Measurements from ENCODE around the gene TMEM221.

The TMEM221 gene

DNA sequence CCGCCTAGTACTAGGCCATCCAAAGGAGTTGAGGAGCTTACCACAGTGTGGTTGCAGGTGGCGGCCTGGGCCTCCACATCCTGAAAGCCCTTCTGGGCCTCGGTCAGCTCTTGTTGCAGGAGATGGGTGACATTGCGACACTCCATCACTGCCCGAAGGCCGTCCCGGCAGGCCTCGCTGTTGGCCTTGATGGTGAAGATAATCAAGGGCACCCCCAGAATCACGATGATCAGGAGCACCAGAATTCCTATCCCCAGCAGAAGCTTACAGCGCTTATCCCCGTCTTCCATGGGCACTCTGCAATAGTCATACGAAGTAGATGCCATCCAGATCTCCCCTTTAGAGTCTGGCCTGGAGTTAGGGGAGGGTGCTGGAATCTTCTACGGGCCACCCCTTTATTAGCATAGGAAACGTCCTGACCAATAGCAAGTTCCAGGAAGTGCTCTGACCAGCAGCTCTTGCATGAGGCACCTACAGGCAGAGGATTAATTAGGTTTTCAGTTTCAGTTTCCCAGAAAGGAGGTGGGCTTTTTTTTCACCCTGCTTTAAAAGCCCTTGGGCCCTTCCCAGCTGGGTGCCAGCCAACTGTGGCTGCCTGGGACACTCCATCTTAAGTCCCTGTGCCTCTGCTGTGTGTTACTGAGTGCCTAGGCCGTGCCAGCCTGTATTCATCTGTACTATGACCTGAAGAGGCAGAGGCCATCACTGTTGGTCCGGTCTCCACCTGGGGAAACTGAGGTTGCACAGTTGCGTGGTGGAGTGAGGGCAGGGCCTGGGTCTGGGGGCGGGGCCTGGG is 43.0 kb downstream of the TMEM221 start, which contains the start of gene BST2:
TSS of gene BST2 (minus strand) at position 381 of the 796 bp plus-strand sequence. CDS start at position 326, 55 bp downstream.
- DNase-seq = peak; percentile 13 to 52 (median 26)

DNA sequence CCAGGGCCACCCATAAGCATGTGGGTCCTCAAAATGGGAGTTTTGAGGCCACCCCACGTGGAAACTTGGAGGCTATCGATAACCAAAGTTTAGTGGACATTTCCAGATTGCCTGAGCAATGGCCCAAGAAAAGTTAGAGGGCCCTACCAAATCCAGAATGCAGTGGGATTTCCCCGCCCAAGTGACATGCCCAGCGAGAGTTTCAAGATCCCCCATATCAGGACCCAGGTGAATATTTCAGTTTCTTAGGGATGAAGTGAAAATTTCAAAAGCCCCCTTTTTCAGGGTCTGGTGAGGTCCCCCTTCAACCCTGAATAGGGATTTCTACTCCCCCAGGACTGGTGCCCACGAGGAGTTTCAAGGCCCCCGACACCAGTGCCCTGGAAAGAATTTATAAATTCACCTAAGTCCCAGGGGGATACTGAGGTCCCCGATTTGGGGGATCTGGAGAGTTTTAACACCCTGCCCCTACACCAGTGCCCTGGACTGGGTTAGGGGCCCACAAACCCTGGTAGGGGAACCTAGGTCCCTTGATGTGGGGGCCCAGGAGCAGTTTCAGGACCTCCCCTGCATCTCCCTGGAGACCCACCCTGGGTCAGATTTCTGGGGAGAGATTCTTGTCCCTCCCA is 43.7 kb downstream of the TMEM221 start:
- peak in 1 of 6 experiments; percentile 13 for DNase-seq

DNA sequence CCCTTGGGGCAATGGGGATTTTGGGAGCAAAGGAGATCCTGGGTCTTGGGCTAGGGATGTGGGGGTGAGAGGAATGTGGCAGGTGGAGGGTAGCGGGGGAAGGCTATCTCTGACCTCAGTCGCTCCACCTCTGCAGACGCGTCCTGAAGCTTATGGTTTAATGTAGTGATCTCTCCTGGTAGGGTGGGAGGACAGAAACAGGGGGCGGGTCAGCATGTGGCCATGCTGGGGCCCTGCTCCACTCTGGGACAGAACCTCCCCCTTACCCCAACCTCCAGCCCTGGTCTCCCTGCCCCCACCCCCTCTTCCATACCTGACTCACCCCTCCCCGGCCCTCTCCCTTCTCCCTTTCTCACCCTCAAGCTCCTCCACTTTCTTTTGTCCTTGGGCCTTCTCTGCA is 44.5 kb downstream of the TMEM221 start:
- no peak for DNase-seq

DNA sequence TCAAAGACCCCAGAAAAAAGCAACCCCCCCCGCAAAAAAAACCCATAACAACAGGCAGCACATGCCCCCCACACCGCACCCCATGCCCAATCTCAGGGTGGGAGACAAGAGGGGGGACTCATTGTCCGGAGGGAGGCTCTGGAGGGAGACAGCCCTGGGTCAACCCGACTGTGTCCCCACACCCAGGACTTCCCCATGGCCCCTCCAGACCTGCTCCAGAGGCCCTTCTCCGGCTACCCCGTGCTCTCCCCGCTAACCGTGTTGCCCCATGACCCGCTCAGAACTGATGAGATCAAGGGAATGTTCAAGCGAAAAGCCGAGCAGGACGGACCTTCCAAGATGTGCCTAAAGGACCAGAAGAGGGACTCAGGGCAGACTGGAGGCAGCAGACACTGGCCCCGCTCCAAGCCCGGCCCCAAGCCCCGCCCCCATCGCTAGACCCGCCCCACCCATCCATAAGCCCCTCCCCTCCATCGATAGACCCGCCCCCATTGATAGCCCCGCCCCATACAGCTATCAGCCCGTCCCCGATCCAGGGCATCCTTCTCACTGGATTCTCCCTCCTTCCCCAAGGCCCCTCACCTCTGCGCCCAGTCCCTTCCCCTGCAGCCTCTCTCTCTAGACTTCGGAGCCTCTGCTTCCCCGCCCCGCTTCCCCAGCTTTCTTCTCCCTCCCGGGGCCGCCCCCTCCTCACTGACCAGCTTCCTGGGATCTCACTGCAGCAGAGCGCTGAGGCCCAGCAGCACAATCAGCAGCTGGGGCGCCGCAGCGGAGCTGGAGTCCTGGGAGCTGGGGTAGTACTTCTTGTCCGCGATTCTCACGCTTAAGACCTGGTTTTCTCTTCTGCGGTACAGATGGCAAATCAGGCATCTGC is 45.2 kb downstream of the TMEM221 start:
- peak in 5 of 6 experiments; percentile 20 to 46 (median 41) for DNase-seq

DNA sequence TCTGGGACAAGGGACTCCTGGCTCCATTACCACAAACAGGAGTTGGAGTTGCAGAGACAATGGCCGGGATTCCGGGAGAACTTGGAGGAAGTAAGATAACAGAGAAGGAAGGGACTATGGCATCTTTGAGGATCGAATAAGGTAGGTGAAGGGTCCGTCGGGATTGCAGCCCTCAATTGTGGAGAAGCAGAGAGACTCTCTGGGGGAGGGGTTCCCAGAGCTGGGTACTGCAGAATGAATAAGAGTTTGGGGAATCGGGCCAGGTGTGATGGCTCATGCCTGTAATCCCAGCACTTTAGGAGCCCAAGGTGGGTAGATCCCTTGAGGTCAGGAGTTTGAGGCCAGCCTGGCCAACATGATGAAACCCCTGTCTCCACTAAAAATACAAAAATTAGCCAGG is 46.8 kb downstream of the TMEM221 start:
- DNase-seq = no peak

- DNase-seq = no peak
These were observed 49.5 kb downstream of the TMEM221 start for GRCh38 chr19:17398902-17399527.

GRCh38 chr19:17394891-17395415 is 53.5 kb downstream of the TMEM221 start:
- DNase-seq = peak in 5 of 6 experiments; percentile 6 to 39 (median 22)

DNA sequence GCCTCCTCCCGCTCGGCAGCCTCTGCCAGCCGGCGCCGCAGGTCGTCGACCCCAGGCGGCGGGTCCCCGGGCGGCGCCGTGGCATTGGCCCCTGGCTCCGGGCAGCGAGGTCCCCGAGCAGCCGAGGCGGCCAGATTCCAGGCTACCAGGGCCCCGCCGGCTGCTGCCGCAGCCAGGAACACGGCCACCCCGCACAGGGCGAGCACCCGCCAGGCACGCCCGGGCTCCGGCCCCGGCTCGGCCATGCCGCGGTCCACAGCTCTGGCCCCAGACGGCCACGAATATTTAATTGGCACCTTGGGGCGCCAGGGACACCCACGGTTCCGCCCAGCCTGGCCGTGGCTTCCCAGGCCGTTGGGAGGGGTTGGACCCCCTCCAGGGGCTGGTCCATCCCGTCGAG is 54.6 kb downstream of the TMEM221 start, which contains the start of gene CCDC194:
TSS of gene CCDC194 (minus strand) at position 283 of the 400 bp plus-strand sequence. CDS start at position 245, 38 bp downstream.
- no peak for DNase-seq

GRCh38 chr19:17393002-17393401 is 55.5 kb downstream of the TMEM221 start:
- no peak for DNase-seq

GRCh38 chr19:17391371-17392151 is 56.9 kb downstream of the TMEM221 start:
- DNase-seq = peak in 1 of 6 experiments; percentile 85

GRCh38 chr19:17390665-17391370 is 57.6 kb downstream of the TMEM221 start:
- DNase-seq = peak; percentile 71 to 87 (median 84)

DNA sequence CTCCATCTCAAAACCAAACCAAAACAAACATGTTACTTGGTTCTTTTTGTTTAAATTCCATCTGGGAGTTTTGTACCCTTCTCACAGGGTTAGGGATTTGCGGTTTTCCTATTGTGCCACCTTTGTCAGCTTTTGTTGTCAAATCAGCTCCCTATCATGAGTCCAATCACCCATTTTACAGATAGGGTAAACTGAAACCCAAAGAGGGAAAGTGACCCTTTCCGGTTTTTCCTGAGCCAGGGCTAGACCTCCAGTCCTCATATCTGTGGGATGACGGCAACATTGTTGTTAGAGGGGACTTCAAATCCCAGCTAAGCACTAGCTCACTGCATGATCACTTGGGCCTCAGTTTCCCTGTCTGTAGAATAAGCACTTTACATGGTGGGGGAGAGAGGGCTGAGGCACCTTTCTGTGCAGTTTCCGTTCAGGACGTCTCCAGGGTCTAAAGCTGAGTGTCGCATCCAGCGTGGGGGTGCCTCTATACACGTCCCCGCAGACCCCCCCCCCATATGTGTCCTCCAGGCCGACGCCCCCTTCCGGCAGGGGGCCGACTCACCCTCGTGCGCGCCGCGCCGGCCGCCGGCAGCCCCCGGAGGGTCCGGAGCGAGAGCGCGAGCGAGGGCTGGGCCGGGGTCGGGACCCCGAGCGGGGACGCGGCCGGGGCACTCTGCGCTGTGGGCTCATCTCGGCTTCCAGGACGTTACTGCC is 58.4 kb downstream of the TMEM221 start:
- peak in 4 of 6 experiments; percentile 2 to 32 (median 26) for DNase-seq

DNA sequence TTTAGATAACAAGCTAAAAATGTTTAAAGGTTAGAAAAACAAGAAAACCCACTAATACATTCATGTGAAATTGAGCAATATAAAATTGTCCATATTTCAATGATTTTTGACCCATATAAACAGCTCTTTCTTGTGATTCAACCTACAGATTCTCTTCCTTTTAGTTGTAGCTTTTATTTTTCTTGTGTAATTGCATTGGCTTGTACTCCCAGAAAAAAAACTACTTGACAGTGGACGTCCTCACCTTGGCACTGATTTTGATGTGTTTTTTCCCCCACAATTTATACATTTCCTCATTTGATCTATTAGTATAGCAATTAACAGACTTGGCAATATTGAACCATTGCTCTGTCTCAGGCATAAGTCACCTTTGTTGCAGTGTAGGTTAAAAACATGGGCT is 59.2 kb downstream of the TMEM221 start:
- no peak for DNase-seq

- peak in 5 of 6 experiments; percentile 35 to 59 (median 41) for DNase-seq
These were observed 62.4 kb downstream of the TMEM221 start for GRCh38 chr19:17385878-17386611.
